ENCODE results near the gene PLPPR4.

Gene PLPPR4

GRCh38 chr1:99218572-99218971, 45.7 kb upstream of the PLPPR4 start:
- H3K4me3 ChIP-seq (ENCODE audit: insufficient read depth, low read length, poor library complexity, severe bottlenecking): no peak overlapping the region
- no peaks in the 10 kb centered on the region for H3K36me3 ChIP-seq (ENCODE audit: low read length)
- H4K20me1 ChIP-seq (ENCODE audit: low read depth, low read length): no peaks in the 10 kb centered on the region
- TF ChIP-seq, protein P1, sequence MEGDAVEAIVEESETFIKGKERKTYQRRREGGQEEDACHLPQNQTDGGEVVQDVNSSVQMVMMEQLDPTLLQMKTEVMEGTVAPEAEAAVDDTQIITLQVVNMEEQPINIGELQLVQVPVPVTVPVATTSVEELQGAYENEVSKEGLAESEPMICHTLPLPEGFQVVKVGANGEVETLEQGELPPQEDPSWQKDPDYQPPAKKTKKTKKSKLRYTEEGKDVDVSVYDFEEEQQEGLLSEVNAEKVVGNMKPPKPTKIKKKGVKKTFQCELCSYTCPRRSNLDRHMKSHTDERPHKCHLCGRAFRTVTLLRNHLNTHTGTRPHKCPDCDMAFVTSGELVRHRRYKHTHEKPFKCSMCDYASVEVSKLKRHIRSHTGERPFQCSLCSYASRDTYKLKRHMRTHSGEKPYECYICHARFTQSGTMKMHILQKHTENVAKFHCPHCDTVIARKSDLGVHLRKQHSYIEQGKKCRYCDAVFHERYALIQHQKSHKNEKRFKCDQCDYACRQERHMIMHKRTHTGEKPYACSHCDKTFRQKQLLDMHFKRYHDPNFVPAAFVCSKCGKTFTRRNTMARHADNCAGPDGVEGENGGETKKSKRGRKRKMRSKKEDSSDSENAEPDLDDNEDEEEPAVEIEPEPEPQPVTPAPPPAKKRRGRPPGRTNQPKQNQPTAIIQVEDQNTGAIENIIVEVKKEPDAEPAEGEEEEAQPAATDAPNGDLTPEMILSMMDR (IDR thresholded peaks at IDR 0.05; ENCODE audit: insufficient read depth, low read length, poor library complexity, severe bottlenecking): no peak
- TF ChIP-seq EZH2phosphoT487 (conservative IDR thresholded peaks at IDR 0.05; ENCODE audit: low read length): no peak
- no peaks in the 10 kb centered on the region for H3K79me2 ChIP-seq (ENCODE audit: insufficient read depth, low read length)
- H3F3A ChIP-seq (ENCODE audit: insufficient read depth): no peaks in the 10 kb centered on the region
- H2AFZ ChIP-seq (ENCODE audit: low read depth, low read length, severe bottlenecking): no peak overlapping the region
- no peak overlapping the region for H3K9ac ChIP-seq (ENCODE audit: low read length)
- peaks cover 5% of the 10 kb centered on the region; the same call in 1 of the 2 replicates for H3K9me3 ChIP-seq (ENCODE audit: insufficient read depth, low read length)
- no peak overlapping the region for H3K4me2 ChIP-seq (ENCODE audit: low read depth, low read length, poor library complexity, severe bottlenecking)
- H3K27ac ChIP-seq (ENCODE audit: low read depth, low read length): no peak overlapping the region
- H3K9me2 ChIP-seq (replicated peaks; ENCODE audit: insufficient read depth, low read length): no peaks in the 10 kb centered on the region
- no peaks in the 10 kb centered on the region for H3K27me3 ChIP-seq (ENCODE audit: low read length)

DNA sequence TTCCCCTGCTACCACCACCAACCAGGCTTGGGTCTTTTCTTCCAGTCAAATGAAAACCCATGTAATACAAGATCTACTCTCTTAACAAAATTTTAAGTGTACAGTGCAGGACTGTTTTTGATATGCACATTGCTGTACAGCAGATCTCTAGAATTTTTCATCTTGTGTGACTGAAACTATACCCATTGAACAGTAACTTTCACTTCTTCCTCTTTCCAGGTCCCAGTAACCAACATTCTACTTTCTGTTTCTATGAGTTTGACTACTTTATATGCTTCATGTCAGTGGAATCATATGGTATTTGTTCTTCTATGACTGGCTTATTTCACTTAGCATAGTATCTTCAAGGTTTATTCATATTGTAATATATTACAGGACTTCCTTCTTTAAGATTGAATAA, 45.3 kb upstream of the PLPPR4 start:
- no peak overlapping the region for H3K9ac ChIP-seq (ENCODE audit: low read length)
- H3K4me2 ChIP-seq (ENCODE audit: low read depth, low read length, poor library complexity, severe bottlenecking): no peak overlapping the region

DNA sequence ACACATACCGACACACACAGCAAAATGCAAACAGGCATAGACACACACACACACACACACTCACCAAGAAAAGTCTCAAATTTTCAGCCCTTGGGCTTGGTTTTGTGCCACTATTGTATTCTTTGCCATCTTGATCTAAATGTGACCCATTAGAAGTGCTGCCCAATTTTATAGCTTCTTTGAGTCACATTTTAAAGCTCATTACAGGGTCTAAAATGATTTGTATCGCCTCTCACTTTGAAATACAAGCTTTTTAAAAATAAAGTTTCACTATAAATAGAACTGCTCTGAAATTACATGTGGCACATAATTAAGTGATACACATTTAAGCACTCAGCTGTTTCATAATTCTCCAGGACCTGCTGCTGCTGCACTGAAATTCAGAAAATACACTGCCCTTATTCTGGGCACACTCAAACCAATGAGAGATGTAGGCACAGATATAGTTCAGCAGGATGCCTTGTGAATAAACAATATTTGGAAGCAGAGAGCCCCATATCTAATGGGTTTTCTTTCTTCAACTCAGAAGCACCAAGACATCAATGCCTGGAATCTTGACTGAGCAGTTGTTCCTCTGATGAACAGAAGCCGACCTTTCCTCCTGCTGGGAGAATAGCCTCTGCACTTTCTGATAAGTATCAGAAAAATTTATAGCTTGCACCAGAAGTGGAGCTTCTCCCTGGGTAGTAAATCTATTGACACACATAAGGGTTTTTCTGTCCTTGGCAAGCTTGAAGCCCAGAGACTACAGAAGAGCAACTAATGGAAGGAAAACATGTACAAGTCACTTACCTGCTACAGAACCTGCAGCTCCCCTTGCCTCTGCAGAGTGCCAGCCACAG, 37.0 kb upstream of the PLPPR4 start:
- no peaks in the 10 kb centered on the region for H3K36me3 ChIP-seq (ENCODE audit: low read length)
- H4K20me1 ChIP-seq (ENCODE audit: low read depth, low read length): no peaks in the 10 kb centered on the region
- H3F3A ChIP-seq (ENCODE audit: insufficient read depth): no peaks in the 10 kb centered on the region
- no peaks in the 10 kb centered on the region for H3K79me2 ChIP-seq (ENCODE audit: insufficient read depth, low read length)
- no peaks in the 10 kb centered on the region for H3K27me3 ChIP-seq (ENCODE audit: low read length)
- H3K4me2 ChIP-seq (ENCODE audit: low read depth, low read length, poor library complexity, severe bottlenecking): no peak overlapping the region
- H3K4me3 ChIP-seq (ENCODE audit: insufficient read depth, low read length, poor library complexity, severe bottlenecking): no peak overlapping the region
- no peak overlapping the region for H3K27ac ChIP-seq (ENCODE audit: low read depth, low read length)
- no peak overlapping the region for H3K9ac ChIP-seq (ENCODE audit: low read length)
- TF ChIP-seq EZH2phosphoT487 (conservative IDR thresholded peaks at IDR 0.05; ENCODE audit: low read length): no peak
- TF ChIP-seq, protein P1 (IDR thresholded peaks at IDR 0.05; ENCODE audit: insufficient read depth, low read length, poor library complexity, severe bottlenecking): no peak
- no peak overlapping the region for H2AFZ ChIP-seq (ENCODE audit: low read depth, low read length, severe bottlenecking)
- H3K9me3 ChIP-seq (ENCODE audit: insufficient read depth, low read length): no peaks in the 10 kb centered on the region
- no peaks in the 10 kb centered on the region for H3K9me2 ChIP-seq (replicated peaks; ENCODE audit: insufficient read depth, low read length)

More for the DNA sequence above, 45.3 kb upstream of the PLPPR4 start:
- Histone ChIP-seq H3K36me3 (ENCODE audit: low read length) (no peaks in the 10 kb centered on the region), H2AFZ (ENCODE audit: low read depth, low read length, severe bottlenecking) (no peak overlapping the region), H3K4me3 (ENCODE audit: insufficient read depth, low read length, poor library complexity, severe bottlenecking) (no peak overlapping the region), H3F3A (ENCODE audit: insufficient read depth) (no peaks in the 10 kb centered on the region), H3K9me3 (ENCODE audit: insufficient read depth, low read length) (peaks cover 5% of the 10 kb centered on the region; the same call in 1 of the 2 replicates), H3K9me2 (replicated peaks; ENCODE audit: insufficient read depth, low read length) (no peaks in the 10 kb centered on the region), H3K27me3 (ENCODE audit: low read length) (no peaks in the 10 kb centered on the region), H3K79me2 (ENCODE audit: insufficient read depth, low read length) (no peaks in the 10 kb centered on the region), H4K20me1 (ENCODE audit: low read depth, low read length) (no peaks in the 10 kb centered on the region), H3K27ac (ENCODE audit: low read depth, low read length) (no peak overlapping the region)
- TF ChIP-seq, protein P1 (IDR thresholded peaks at IDR 0.05; ENCODE audit: insufficient read depth, low read length, poor library complexity, severe bottlenecking): no peak
- TF ChIP-seq EZH2phosphoT487 (conservative IDR thresholded peaks at IDR 0.05; ENCODE audit: low read length): no peak

All from SU-DHL-6 (cell line).